HepG2 (cell line): Measurements from ENCODE around the gene SERPIND1.

Experiments used
- CHCHD3 ChIP-seq: sonication (generic); formaldehyde crosslinking; IDR thresholded peaks from 2 replicates; pipeline ENCODE4 v1.8.0; 2022; ENCODE audit warnings: mild to moderate bottlenecking, missing genetic modification reagents, moderate library complexity
- EP300 ChIP-seq, 3 experiments: sonication (generic) in 1 of 3; formaldehyde crosslinking in 1 of 3; IDR thresholded peaks; 2 replicates each; pipeline versions ENCODE4 v1.5.1 to v1.6.1; 2011 to 2020; ENCODE audit warnings: low read depth in 2 of 3, low read length in 2 of 3, borderline replicate concordance in 1 of 3, improper control_type of control experiment in 1 of 3, mild to moderate bottlenecking in 1 of 3, missing genetic modification reagents in 1 of 3, moderate library complexity in 1 of 3
- MED8 ChIP-seq: sonication (generic); formaldehyde crosslinking; IDR thresholded peaks from 2 replicates; pipeline ENCODE4 v1.8.1; 2023; ENCODE audit warnings: mild to moderate bottlenecking, missing genetic modification reagents; ENCODE audit not compliant: insufficient replicate concordance
- NFYC ChIP-seq: IDR thresholded peaks from 2 replicates; pipeline ENCODE4 v1.6.1; 2016; ENCODE audit warnings: missing genetic modification reagents, missing compliant biosample characterization
- SP1 ChIP-seq, 2 experiments: fragments of 450-650 bp in 1 of 2; sonication (generic) in 1 of 2; formaldehyde crosslinking in 1 of 2; IDR thresholded peaks; 2 replicates each; pipeline versions ENCODE4 v1.4.0 to v1.6.1; 2016 to 2020; ENCODE audit warnings: missing genetic modification reagents in 1 of 2
- TF ChIP-seq, protein P1 (sequence below): sonication (generic); formaldehyde crosslinking; IDR thresholded peaks from 2 replicates; pipeline ENCODE4 v1.5.0; 2020; ENCODE audit warnings: mild to moderate bottlenecking, missing genetic modification reagents, moderate library complexity
- TF ChIP-seq, protein P2 (sequence below): sonication (generic); formaldehyde crosslinking; IDR thresholded peaks from 2 replicates; pipeline ENCODE4 v1.8.1; 2022; ENCODE audit warnings: low read depth, mild to moderate bottlenecking, missing genetic modification reagents
- TF ChIP-seq, protein P3 (sequence below): sonication (generic); formaldehyde crosslinking; IDR thresholded peaks from 2 replicates; pipeline ENCODE4 v1.9.0; 2022; ENCODE audit warnings: missing genetic modification reagents, mild to moderate bottlenecking, borderline replicate concordance
- TF ChIP-seq, protein P4 (sequence below): sonication (generic); formaldehyde crosslinking; conservative IDR thresholded peaks from 2 replicates; pipeline ENCODE4 v1.8.0; 2022; ENCODE audit warnings: low read depth, missing genetic modification reagents

DNA sequence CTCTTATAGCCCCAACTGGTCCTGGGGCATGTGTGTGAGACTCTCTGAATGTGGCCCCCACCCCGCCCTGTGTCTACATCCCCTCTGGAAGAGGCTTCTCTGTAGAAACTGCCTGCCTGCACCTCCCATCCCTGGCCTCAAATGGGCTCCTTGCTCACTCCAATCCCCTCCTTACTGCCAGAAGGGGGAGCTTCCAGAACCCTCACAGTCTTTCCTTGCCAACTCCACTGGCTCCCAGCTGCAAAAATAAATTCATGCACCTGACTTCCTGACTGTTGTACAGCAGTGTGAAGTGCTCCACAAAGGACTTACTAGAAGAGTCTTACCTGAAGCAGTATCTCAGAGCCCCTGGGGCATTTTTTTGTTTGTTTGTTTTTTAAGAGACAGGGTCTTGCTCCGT lies 15.2 kb upstream of the SERPIND1 start:
- TF ChIP-seq EP300 (IDR thresholded peaks at IDR 0.05; ENCODE audit: low read depth in 2 of 2, low read length in 2 of 2) (no peak), EP300 (CRISPR knock-in tag; IDR thresholded peaks at IDR 0.05; ENCODE audit: borderline replicate concordance) (no peak), CHCHD3 (CRISPR knock-in tag) (no peak), NFYC (CRISPR knock-in tag) (no peak), MED8 (CRISPR knock-in tag) (no peak), SP1 (IDR thresholded peaks at IDR 0.05) (no peak), SP1 (CRISPR knock-in tag; IDR thresholded peaks at IDR 0.05) (no peak)
- TF ChIP-seq, protein P1, sequence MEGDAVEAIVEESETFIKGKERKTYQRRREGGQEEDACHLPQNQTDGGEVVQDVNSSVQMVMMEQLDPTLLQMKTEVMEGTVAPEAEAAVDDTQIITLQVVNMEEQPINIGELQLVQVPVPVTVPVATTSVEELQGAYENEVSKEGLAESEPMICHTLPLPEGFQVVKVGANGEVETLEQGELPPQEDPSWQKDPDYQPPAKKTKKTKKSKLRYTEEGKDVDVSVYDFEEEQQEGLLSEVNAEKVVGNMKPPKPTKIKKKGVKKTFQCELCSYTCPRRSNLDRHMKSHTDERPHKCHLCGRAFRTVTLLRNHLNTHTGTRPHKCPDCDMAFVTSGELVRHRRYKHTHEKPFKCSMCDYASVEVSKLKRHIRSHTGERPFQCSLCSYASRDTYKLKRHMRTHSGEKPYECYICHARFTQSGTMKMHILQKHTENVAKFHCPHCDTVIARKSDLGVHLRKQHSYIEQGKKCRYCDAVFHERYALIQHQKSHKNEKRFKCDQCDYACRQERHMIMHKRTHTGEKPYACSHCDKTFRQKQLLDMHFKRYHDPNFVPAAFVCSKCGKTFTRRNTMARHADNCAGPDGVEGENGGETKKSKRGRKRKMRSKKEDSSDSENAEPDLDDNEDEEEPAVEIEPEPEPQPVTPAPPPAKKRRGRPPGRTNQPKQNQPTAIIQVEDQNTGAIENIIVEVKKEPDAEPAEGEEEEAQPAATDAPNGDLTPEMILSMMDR (CRISPR knock-in tag) = peak; percentile 69
- TF ChIP-seq, protein P2, sequence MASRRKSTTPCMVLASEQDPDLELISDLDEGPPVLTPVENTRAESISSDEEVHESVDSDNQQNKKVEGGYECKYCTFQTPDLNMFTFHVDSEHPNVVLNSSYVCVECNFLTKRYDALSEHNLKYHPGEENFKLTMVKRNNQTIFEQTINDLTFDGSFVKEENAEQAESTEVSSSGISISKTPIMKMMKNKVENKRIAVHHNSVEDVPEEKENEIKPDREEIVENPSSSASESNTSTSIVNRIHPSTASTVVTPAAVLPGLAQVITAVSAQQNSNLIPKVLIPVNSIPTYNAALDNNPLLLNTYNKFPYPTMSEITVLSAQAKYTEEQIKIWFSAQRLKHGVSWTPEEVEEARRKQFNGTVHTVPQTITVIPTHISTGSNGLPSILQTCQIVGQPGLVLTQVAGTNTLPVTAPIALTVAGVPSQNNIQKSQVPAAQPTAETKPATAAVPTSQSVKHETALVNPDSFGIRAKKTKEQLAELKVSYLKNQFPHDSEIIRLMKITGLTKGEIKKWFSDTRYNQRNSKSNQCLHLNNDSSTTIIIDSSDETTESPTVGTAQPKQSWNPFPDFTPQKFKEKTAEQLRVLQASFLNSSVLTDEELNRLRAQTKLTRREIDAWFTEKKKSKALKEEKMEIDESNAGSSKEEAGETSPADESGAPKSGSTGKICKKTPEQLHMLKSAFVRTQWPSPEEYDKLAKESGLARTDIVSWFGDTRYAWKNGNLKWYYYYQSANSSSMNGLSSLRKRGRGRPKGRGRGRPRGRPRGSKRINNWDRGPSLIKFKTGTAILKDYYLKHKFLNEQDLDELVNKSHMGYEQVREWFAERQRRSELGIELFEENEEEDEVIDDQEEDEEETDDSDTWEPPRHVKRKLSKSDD (CRISPR knock-in tag) = no peak
- TF ChIP-seq, protein P3, sequence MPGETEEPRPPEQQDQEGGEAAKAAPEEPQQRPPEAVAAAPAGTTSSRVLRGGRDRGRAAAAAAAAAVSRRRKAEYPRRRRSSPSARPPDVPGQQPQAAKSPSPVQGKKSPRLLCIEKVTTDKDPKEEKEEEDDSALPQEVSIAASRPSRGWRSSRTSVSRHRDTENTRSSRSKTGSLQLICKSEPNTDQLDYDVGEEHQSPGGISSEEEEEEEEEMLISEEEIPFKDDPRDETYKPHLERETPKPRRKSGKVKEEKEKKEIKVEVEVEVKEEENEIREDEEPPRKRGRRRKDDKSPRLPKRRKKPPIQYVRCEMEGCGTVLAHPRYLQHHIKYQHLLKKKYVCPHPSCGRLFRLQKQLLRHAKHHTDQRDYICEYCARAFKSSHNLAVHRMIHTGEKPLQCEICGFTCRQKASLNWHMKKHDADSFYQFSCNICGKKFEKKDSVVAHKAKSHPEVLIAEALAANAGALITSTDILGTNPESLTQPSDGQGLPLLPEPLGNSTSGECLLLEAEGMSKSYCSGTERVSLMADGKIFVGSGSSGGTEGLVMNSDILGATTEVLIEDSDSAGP (CRISPR knock-in tag) = no peak
- TF ChIP-seq, protein P4, sequence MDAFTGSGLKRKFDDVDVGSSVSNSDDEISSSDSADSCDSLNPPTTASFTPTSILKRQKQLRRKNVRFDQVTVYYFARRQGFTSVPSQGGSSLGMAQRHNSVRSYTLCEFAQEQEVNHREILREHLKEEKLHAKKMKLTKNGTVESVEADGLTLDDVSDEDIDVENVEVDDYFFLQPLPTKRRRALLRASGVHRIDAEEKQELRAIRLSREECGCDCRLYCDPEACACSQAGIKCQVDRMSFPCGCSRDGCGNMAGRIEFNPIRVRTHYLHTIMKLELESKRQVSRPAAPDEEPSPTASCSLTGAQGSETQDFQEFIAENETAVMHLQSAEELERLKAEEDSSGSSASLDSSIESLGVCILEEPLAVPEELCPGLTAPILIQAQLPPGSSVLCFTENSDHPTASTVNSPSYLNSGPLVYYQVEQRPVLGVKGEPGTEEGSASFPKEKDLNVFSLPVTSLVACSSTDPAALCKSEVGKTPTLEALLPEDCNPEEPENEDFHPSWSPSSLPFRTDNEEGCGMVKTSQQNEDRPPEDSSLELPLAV (CRISPR knock-in tag) = no peak
